Ovary (tissue), 9 donors: ENCODE measurements around the gene MYL4. TPM values are rescaled to one million over a fixed set of nuclear protein-coding genes. Genes with fewer than 3 reads are reported as not detected.

Source experiments
- DNase-seq, 5 donors: peaks; one replicate each; pipeline ENCODE4 v3.0.0-alpha.2; 2019 to 2020
- H3K27ac ChIP-seq, 2 donors: fragments of 200-600 bp; one replicate each; pipeline versions ENCODE4 v1.5.1 to v1.8.0; 2019 to 2022
- H3K27me3 ChIP-seq: fragments of 200-600 bp; one replicate; pipeline ENCODE4 v1.8.0; 2022
- H3K36me3 ChIP-seq: fragments of 200-600 bp; sonication (generic); one replicate; pipeline ENCODE4 v1.5.1; 2019
- H3K4me1 ChIP-seq: one replicate; pipeline ENCODE4 v1.8.1; 2013; ENCODE audit warnings: mild to moderate bottlenecking, moderate library complexity; ENCODE audit not compliant: insufficient read depth
- H3K4me3 ChIP-seq: fragments of 200-600 bp; sonication (generic); one replicate; pipeline ENCODE4 v1.5.1; 2017
- H3K9me3 ChIP-seq, 2 donors: fragments of 200-600 bp in 1 of 2; sonication (generic) in 1 of 2; one replicate each; pipeline versions ENCODE4 v1.5.1 to v1.8.1; 2013 to 2019; ENCODE audit warnings: mild to moderate bottlenecking in 1 of 2, moderate library complexity in 1 of 2
- CTCF ChIP-seq, 3 donors: fragments of 450-650 bp in 2 of 3; fragments of 200-600 bp in 1 of 3; IDR thresholded peaks; one replicate each; pipeline versions ENCODE4 v1.5.1 to v1.8.0; 2016 to 2022; ENCODE audit warnings: antibody characterized with exemption in 3 of 3, mild to moderate bottlenecking in 1 of 3
- EP300 ChIP-seq: sonication (generic); formaldehyde crosslinking; IDR thresholded peaks from one replicate; pipeline ENCODE4 v1.6.1; 2017; ENCODE audit warnings: antibody characterized with exemption
- POLR2A ChIP-seq: fragments of 450-650 bp; IDR thresholded peaks from one replicate; pipeline ENCODE4 v1.6.1; 2017; ENCODE audit warnings: antibody characterized with exemption, mild to moderate bottlenecking, moderate library complexity
- WGBS, 3 donors: extraction: QIAGEN DNeasy Blood & Tissue Kit in 1 of 3; methylation state at CpG; one replicate each; pipeline versions ENCODE4 v1.1.5 to v1.1.7; 2013 to 2017; 5-methylcytosine and 5-hydroxymethylcytosine counted together
- intact Hi-C, 4 donors: fragments of 100-400 bp; cut with DNase I; formaldehyde crosslinking; loops; one replicate each; pipeline versions ENCODE4 v1.11.0 to v1.15.1; 2022 to 2023
- polyA plus RNA-seq, 2 donors: library from polyadenylated mRNA; stranded (reverse); fragments of 200-250 nt in 1 of 2; fragments of 350-450 nt in 1 of 2; fragmentation: Illumina TruSeq in 1 of 2; extraction: RNeasy Lipid Tissue Mini Kit (QIAGEN cat#74804) in 1 of 2; gene quantifications; one replicate each; pipeline ENCODE4 v1.2.3, GENCODE V29; 2013 to 2014
- small RNA-seq: library from RNA; depleted of rRNA; stranded (forward); fragments of <200 nt; gene quantifications from one replicate; pipeline ENCODE3, GENCODE V24; 2016
- total RNA-seq, 7 donors: library from RNA; depleted of rRNA in 2 of 7; stranded (reverse); fragments of >200 nt in 2 of 7; fragmentation: NEBNext Ultra II Directional in 3 of 7; extraction: Animal tissue kit (Norgen Biotek cat#: 25700) in 3 of 7; gene quantifications; one replicate each; pipeline versions ENCODE4 v1.1.0 to v1.2.4, GENCODE V29; 2016 to 2023
- donor health status: DM: no; HTN: no; CAD: no; lungs with moderate emphysema.
- donor health status: DM: no; HTN: no; CAD: no.
- donor health status: Bipolar disorder and iron deficiency.
- donor health status: DM: yes; HTN: yes; CAD: no.
- donor health status: DM: no; HTN: no; CAD: no.
- donor health status: DM: yes; HTN: yes; CAD: no.

The MYL4 gene
- total and polyA plus RNA-seq, 9 donors: 0.28 to 0.79 (median 0.37) TPM; not detected in 5

DNA sequence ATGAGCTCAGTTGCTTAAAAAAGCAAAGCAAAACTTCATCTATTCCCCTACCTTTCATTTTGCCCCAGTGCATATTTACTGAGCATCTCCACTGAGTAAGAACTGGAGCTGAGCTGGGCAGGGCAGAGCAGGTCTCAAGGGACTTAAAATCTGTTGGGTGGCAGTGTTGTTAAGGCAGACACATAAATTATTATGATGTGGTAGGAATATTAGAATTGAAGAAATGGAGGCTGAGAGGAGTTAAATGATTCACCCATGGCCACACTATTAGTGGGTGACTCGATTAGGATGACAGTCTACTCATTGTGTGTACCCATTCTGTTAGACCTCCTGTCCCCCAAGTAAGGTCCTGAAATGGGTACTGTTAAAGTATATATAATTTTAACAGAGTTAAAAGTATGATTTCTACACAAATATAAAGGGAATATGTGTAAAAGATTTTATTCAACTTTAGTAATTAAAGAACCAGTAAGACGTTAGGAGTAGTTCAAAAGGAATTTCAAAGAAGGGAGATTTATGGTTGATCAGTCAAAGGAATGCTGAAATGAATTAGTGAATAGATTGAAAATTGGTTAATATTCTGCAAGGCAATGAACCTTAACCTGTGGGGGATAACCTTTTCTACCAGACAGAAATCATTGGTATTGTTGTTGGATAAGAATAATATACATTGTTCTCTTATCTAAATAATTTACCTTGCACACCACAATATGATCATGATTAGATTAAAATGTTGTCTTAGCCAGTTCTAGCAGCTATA lies 62.0 kb downstream of the MYL4 start:
- Histone ChIP-seq H3K4me1 (peaks cover 14% of the 10 kb centered on the region), H3K36me3 (no peaks in the 10 kb centered on the region), H3K27me3 (no peaks in the 10 kb centered on the region), H3K4me3 (no peak overlapping the region), H3K27ac (no peak overlapping the region), H3K9me3 (no peaks in the 10 kb centered on the region)
- 87 to 89% (median 87%) methylated on average over 2 of the region's 2 CpGs for WGBS, 3 donors
- no peak for TF ChIP-seq POLR2A
- no peak for TF ChIP-seq EP300
- intact Hi-C loops: no loop called here
- no peak for DNase-seq

DNA sequence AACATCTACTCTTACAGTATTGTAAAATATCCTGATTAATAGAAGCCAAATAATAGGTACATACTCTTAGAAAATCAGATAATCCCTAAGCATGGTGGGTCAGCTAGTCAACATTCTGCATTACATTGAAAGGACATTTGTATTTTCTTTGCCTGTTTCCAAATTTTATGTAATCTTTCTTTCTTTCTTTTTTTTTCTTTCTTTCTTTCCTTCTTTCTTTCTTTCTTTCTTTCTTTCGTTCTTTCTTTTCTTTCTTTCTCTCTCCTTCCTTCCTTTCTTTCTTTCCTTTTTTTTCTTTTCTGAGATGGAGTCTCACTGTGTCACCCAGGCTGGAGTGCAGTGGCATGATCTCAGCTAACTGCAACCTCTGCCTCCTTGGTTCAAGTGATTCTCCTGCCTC lies 63.3 kb downstream of the MYL4 start:
- no peak overlapping the region for H3K27ac ChIP-seq
- H3K27me3 ChIP-seq: no peaks in the 10 kb centered on the region

DNA sequence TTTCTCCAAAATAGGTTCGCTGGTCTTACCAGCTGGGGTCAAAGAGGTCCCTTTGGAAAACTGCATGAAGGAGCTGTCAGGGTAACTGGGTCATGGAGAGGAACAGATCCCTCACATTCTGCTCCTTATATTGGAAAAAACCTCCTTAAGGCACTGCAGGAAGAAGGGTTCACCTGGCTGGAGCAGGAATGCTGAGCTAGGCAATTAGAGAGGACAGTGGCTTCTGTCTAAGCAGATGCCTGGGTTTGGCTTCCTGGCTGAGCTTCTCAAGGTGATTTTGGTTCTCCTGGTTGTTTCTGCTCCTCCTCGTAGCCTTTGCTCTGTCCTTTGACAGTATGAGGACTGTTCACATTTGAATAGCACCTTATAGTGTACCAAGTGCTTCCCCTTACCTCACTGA lies 64.1 kb downstream of the MYL4 start:
- Histone ChIP-seq H3K9me3 (no peaks in the 10 kb centered on the region), H3K27ac (no peak overlapping the region), H3K4me1 (peaks cover 25% of the 10 kb centered on the region), H3K36me3 (no peaks in the 10 kb centered on the region), H3K4me3 (no peak overlapping the region), H3K27me3 (no peaks in the 10 kb centered on the region)
- WGBS, 3 donors: 90 to 97% (median 97%) methylated on average over 2 of the region's 2 CpGs
- intact Hi-C loops: no loop called here
- no peak for TF ChIP-seq CTCF (IDR thresholded peaks at IDR 0.05)
- no peak for TF ChIP-seq EP300
- no peak for TF ChIP-seq POLR2A
- no peak for DNase-seq

More for the DNA sequence above, 63.3 kb downstream of the MYL4 start:
- Histone ChIP-seq H3K9me3 (no peaks in the 10 kb centered on the region), H3K4me1 (peaks cover 24% of the 10 kb centered on the region), H3K4me3 (no peak overlapping the region), H3K36me3 (no peaks in the 10 kb centered on the region)
- TF ChIP-seq CTCF (IDR thresholded peaks at IDR 0.05) (no peak), POLR2A (no peak), EP300 (no peak)
- DNase-seq: no peak
- 71 to 88% (median 83%) methylated on average over 1 of the region's 1 CpG for WGBS, 3 donors
- intact Hi-C loops: no loop called here

Small RNA genes lying within 50 kb of the gene (small RNA-seq; reads per million reads assigned to genes)
- gene RNU7-186P: not detected

Other genes starting within 250 kb of the MYL4 start
- gene RPRML, start 230.1 kb upstream of the MYL4 start, total RNA-seq: under 1 TPM in 1 of 7 donors, not detected in 6; 0.69 TPM
- not detected for gene RPRML, start 230.1 kb upstream of the MYL4 start, polyA plus RNA-seq
- 10 to 100 TPM; 29.8 to 76.8 (median 64.6) TPM for gene CDC27, start 20.1 kb upstream of the MYL4 start, total RNA-seq
- gene CDC27, start 20.1 kb upstream of the MYL4 start, polyA plus RNA-seq: 10 to 100 TPM; 20.5 to 37.8 TPM
- 1 to 10 TPM; 1.7 to 7.7 (median 2.9) TPM for gene ITGB3, start 44.5 kb downstream of the MYL4 start, total RNA-seq
- gene ITGB3, start 44.5 kb downstream of the MYL4 start, polyA plus RNA-seq: 1 to 10 TPM; 2.8 to 9.4 TPM
- gene EFCAB13, start 114.6 kb downstream of the MYL4 start, total RNA-seq: 10 to 100 TPM in 1 of 7 donors, 1 to 10 TPM in 6; 6.4 to 11.5 (median 9.3) TPM
- 1 to 10 TPM; 3.2 to 9.1 TPM for gene EFCAB13, start 114.6 kb downstream of the MYL4 start, polyA plus RNA-seq